ENCODE data around the gene PDGFC.

PDGFC gene

GRCh38 chr4:156725257-156725656, 246.3 kb downstream of the PDGFC start:
- no peak for DNase-seq

GRCh38 chr4:156723951-156724668, 247.5 kb downstream of the PDGFC start:
- no peak for DNase-seq

- DNase-seq, result no peak
These were observed 253.4 kb downstream of the PDGFC start for GRCh38 chr4:156718226-156718625.

- no peak for DNase-seq
These were observed 260.4 kb downstream of the PDGFC start for GRCh38 chr4:156711193-156711590.

Data from NCI-H1417 treated with DMSO at 0.1 percent for 48 hours (cell line).